Vagina (tissue), 2 donors: ENCODE results near the gene VWA3B. TPM values are rescaled to one million over a fixed set of nuclear protein-coding genes. Genes with fewer than 3 reads are reported as not detected.

Experiments
- DNase-seq, 2 donors: peaks; one replicate each; pipeline ENCODE4 v3.0.0-alpha.2; 2017; ENCODE audit errors: extremely low spot score in 2 of 2
- H3K27ac ChIP-seq: fragments of 200-600 bp; sonication (generic); one replicate; pipeline ENCODE4 v1.5.1; 2019
- H3K27me3 ChIP-seq: fragments of 200-600 bp; sonication (generic); one replicate; pipeline ENCODE4 v1.5.1; 2019
- H3K36me3 ChIP-seq, 2 donors: fragments of 200-600 bp; sonication (generic); one replicate each; pipeline ENCODE4 v1.5.1; 2017 to 2019
- H3K4me1 ChIP-seq: fragments of 200-600 bp; sonication (generic); one replicate; pipeline ENCODE4 v1.5.1; 2019
- H3K4me3 ChIP-seq, 2 donors: fragments of 200-600 bp; sonication (generic); 1 replicate in 1 of 2; 2 replicates in 1 of 2; pipeline ENCODE4 v1.5.1; 2016 to 2019
- H3K9me3 ChIP-seq: fragments of 200-600 bp; sonication (generic); one replicate; pipeline ENCODE4 v1.5.1; 2019
- POLR2A ChIP-seq, 2 donors: fragments of 450-650 bp; IDR thresholded peaks; one replicate each; pipeline ENCODE4 v1.6.1; 2017; ENCODE audit warnings: antibody characterized with exemption in 2 of 2, mild to moderate bottlenecking in 2 of 2, moderate library complexity in 2 of 2
- POLR2AphosphoS5 ChIP-seq, 2 donors: sonication (generic); formaldehyde crosslinking; IDR thresholded peaks; one replicate each; pipeline ENCODE4 v1.9.0; 2017; ENCODE audit warnings: antibody characterized with exemption in 2 of 2, mild to moderate bottlenecking in 2 of 2, low read depth in 1 of 2; ENCODE audit not compliant: insufficient read depth in 1 of 2
- intact Hi-C: fragments of 100-400 bp; cut with DNase I; formaldehyde crosslinking; loops from one replicate; pipeline ENCODE4 v1.15.1; 2023
- total RNA-seq: library from RNA; depleted of rRNA; stranded (reverse); fragments of >200 nt; gene quantifications from one replicate; pipeline ENCODE4 v1.2.3, GENCODE V29; 2016
- TF ChIP-seq, protein P1 (sequence below), 3 experiments: fragments of 450-650 bp in 2 of 3; fragments of 200-600 bp in 1 of 3; sonication (generic) in 1 of 3; IDR thresholded peaks; one replicate each; pipeline ENCODE4 v1.5.1; 2017 to 2019; ENCODE audit warnings: antibody characterized with exemption in 3 of 3, mild to moderate bottlenecking in 2 of 3, moderate library complexity in 2 of 3

The VWA3B gene
- total RNA-seq, 1 donor from 2014 or later: not detected

DNA sequence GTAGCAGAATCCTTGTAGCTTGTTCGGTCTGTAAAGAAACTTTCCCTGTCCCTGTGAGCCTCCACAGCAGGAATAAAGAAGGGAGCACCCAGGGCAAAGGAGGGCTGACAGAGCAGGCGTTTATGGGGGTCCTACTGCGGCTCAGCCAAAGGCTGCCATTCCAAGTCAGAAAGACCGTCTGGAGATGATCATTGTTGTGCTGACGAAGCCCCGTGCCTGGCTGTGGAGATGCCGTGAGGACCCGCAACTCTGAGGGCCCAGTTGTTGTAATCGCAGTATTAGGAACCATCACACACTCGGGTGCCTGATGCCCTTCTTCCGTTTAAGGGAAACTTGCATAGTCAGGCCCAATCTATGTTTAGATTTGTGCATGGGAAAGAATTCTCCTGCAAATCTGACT lies 16.9 kb upstream of the VWA3B start:
- no peaks in the 10 kb centered on the region for H3K27me3 ChIP-seq
- TF ChIP-seq, protein P1, sequence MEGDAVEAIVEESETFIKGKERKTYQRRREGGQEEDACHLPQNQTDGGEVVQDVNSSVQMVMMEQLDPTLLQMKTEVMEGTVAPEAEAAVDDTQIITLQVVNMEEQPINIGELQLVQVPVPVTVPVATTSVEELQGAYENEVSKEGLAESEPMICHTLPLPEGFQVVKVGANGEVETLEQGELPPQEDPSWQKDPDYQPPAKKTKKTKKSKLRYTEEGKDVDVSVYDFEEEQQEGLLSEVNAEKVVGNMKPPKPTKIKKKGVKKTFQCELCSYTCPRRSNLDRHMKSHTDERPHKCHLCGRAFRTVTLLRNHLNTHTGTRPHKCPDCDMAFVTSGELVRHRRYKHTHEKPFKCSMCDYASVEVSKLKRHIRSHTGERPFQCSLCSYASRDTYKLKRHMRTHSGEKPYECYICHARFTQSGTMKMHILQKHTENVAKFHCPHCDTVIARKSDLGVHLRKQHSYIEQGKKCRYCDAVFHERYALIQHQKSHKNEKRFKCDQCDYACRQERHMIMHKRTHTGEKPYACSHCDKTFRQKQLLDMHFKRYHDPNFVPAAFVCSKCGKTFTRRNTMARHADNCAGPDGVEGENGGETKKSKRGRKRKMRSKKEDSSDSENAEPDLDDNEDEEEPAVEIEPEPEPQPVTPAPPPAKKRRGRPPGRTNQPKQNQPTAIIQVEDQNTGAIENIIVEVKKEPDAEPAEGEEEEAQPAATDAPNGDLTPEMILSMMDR (IDR thresholded peaks at IDR 0.05): no peak
- TF ChIP-seq POLR2A (IDR thresholded peaks at IDR 0.05) (no peak), POLR2AphosphoS5 (IDR thresholded peaks at IDR 0.05; ENCODE audit: insufficient read depth in 1 of 2, low read depth in 1 of 2) (no peak)
- H3K27ac ChIP-seq: no peak overlapping the region
- intact Hi-C loops: no loop called here
- no peaks in the 10 kb centered on the region for H3K9me3 ChIP-seq
- no peak for DNase-seq
- H3K4me3 ChIP-seq: no peak overlapping the region
- no peaks in the 10 kb centered on the region for H3K4me1 ChIP-seq
- no peaks in the 10 kb centered on the region for H3K36me3 ChIP-seq

DNA sequence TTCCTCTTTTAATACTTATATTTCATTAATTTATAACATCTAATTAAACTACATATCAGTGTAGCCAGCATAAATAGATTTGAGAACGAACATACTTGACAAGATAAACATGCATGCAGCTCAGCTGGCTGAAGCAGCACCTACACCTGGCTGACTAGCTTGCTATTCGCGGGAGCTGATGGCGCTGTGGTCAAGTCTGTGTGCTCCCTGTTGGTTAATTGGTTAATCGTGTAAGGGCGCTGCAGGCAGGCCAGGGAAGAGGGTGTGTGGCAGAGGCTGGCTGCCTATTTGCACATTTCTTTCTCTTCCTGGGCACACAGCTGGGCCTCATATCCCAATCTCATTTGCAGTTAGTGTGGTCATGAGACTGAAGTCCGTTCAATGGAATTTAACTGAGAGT lies 14.5 kb upstream of the VWA3B start:
- intact Hi-C loops: no loop called here
- no peak for DNase-seq
- Histone ChIP-seq H3K27me3 (no peaks in the 10 kb centered on the region), H3K4me3 (no peak overlapping the region), H3K4me1 (no peaks in the 10 kb centered on the region), H3K9me3 (no peaks in the 10 kb centered on the region), H3K27ac (no peak overlapping the region), H3K36me3 (no peaks in the 10 kb centered on the region)
- TF ChIP-seq POLR2A (IDR thresholded peaks at IDR 0.05) (no peak), POLR2AphosphoS5 (IDR thresholded peaks at IDR 0.05; ENCODE audit: insufficient read depth in 1 of 2, low read depth in 1 of 2) (no peak)
- TF ChIP-seq, protein P1 (IDR thresholded peaks at IDR 0.05): no peak

DNA sequence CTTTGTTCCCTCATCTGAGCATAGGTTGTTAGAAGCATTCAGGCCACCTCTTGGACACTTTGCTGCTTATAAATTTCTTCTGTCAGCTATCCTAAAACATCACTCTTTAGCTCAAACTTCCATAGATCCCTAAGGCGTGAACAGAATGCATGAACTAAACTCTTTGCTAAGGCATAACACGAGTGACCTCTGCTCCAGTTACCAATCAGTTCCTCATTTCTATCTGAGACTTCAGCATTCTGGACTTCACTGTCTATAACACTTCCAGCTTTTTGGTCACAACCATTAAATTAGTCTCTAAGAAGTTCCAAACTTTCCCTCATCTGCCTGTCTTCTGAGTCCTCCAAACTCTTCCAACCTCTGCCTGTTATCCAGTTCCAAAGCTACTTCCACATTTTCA lies 8.3 kb upstream of the VWA3B start:
- no peaks in the 10 kb centered on the region for H3K27me3 ChIP-seq
- no peak for DNase-seq
- TF ChIP-seq POLR2AphosphoS5 (IDR thresholded peaks at IDR 0.05; ENCODE audit: insufficient read depth in 1 of 2, low read depth in 1 of 2): no peak
- TF ChIP-seq, protein P1 (IDR thresholded peaks at IDR 0.05): no peak
- no peak for TF ChIP-seq POLR2A (IDR thresholded peaks at IDR 0.05)
- H3K9me3 ChIP-seq: peaks cover 5% of the 10 kb centered on the region
- H3K27ac ChIP-seq: no peak overlapping the region
- H3K4me3 ChIP-seq: no peak overlapping the region
- no peaks in the 10 kb centered on the region for H3K4me1 ChIP-seq
- intact Hi-C loops: no loop called here
- H3K36me3 ChIP-seq: no peaks in the 10 kb centered on the region

DNA sequence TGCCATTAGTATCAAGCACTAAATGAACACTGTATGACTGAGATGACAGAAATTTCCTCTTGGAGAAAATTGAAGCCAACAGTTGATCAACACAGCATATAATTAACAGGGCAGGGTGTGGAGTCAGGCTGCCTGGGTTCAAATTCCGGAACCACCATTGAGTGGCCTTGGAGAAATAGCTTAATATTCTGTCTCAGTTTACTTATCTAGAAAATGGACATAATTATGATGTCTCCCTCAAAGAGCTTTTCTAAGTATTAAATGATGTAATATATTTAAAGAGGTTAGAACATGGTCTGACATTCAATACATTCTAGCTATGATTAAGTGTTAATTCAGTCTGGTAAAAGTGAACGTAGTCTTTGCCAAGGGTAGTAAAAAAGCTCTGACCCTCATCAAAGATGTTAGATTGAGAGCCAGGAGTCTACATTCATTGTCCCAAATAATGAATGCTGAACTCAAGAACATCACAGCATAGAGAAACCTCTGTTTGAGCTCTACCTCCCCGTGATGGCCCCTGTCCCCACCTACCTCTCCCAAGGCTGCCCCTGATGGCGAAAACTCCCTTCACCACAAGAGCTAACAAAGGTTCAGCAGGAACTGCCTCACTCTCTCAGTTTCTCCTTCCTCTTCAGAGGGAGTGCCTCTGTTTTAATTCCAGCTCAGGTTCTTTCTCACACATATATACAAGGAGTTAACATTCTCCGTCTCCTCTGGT lies 2.7 kb upstream of the VWA3B start:
- no peak overlapping the region for H3K27ac ChIP-seq
- H3K9me3 ChIP-seq: no peaks in the 10 kb centered on the region
- no peaks in the 10 kb centered on the region for H3K36me3 ChIP-seq
- no peak overlapping the region for H3K4me3 ChIP-seq
- H3K27me3 ChIP-seq: no peaks in the 10 kb centered on the region
- DNase-seq: no peak
- peaks cover 17% of the 10 kb centered on the region for H3K4me1 ChIP-seq
- TF ChIP-seq POLR2A (IDR thresholded peaks at IDR 0.05) (no peak), POLR2AphosphoS5 (IDR thresholded peaks at IDR 0.05; ENCODE audit: insufficient read depth in 1 of 2, low read depth in 1 of 2) (no peak)
- TF ChIP-seq, protein P1 (IDR thresholded peaks at IDR 0.05): no peak
- intact Hi-C loops: no loop called here

DNA sequence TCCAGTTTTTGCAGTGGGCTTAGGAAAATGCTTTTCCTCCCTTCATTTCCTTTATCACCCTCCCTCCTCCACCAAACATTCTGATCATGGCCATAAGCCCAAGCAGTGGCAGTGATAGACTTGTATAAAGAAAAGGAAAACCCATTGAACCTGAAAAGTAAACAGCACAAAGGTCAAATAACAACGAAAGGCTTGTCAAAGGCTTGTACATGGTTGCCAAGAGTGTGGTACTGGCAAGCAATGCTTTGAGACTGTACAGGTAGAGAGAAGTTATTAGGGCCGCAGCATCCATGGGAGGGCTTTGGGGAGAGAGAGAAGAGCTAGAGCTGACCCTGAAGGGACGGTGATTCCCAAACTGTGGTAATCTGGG lies 2.1 kb upstream of the VWA3B start:
- Histone ChIP-seq H3K4me3 (no peak overlapping the region), H3K9me3 (no peaks in the 10 kb centered on the region), H3K36me3 (no peaks in the 10 kb centered on the region), H3K4me1 (peaks cover 17% of the 10 kb centered on the region), H3K27me3 (no peaks in the 10 kb centered on the region), H3K27ac (no peak overlapping the region)
- no peak for DNase-seq
- intact Hi-C loops: no loop called here
- TF ChIP-seq, protein P1 (IDR thresholded peaks at IDR 0.05): no peak
- TF ChIP-seq POLR2A (IDR thresholded peaks at IDR 0.05) (no peak), POLR2AphosphoS5 (IDR thresholded peaks at IDR 0.05; ENCODE audit: insufficient read depth in 1 of 2, low read depth in 1 of 2) (no peak)
